ENCODE data around the gene SPDYE4.

SPDYE4 gene

GRCh38 chr17:8776248-8776647 lies 17.9 kb upstream of the SPDYE4 start:
- Histone ChIP-seq H3K36me3 (ENCODE audit: control insufficient read depth, insufficient read depth, low read length) (no peaks in the 10 kb centered on the region), H3K27me3 (ENCODE audit: control insufficient read depth, insufficient read depth, low read length) (no peaks in the 10 kb centered on the region), H3K9me3 (ENCODE audit: control insufficient read depth, insufficient read depth, low read length) (no peaks in the 10 kb centered on the region), H3K4me3 (ENCODE audit: low read depth, low read length) (no peak overlapping the region), H3K4me1 (ENCODE audit: control insufficient read depth, insufficient read depth, low read length) (no peaks in the 10 kb centered on the region), H3K9ac (ENCODE audit: low read depth, low read length) (no peak overlapping the region)

DNA sequence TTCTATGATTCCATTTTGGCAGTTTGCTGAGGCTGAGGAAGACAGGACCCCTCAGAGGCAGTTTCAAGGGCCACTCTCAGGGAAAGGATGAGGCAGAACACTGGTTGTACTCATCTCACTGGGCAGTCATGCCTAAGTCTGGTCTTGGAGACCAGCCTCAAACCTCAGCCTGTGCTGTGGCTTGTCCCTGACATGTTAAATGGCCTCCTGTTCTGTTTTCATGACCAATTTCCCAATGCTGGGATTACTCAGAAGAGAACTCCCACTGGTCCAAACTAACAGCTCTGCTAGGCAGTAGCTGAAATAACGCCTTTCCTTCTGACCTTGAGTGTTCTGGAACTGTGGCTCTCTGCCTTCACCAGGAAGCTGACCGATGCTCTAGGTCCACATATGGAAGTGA lies 8.4 kb upstream of the SPDYE4 start:
- H3K4me3 ChIP-seq (ENCODE audit: low read depth, low read length): no peak overlapping the region
- H3K9ac ChIP-seq (ENCODE audit: low read depth, low read length): no peak overlapping the region
- H3K4me1 ChIP-seq (ENCODE audit: control insufficient read depth, insufficient read depth, low read length): no peaks in the 10 kb centered on the region
- no peaks in the 10 kb centered on the region for H3K27me3 ChIP-seq (ENCODE audit: control insufficient read depth, insufficient read depth, low read length)
- no peaks in the 10 kb centered on the region for H3K36me3 ChIP-seq (ENCODE audit: control insufficient read depth, insufficient read depth, low read length)
- no peaks in the 10 kb centered on the region for H3K9me3 ChIP-seq (ENCODE audit: control insufficient read depth, insufficient read depth, low read length)

- Histone ChIP-seq H3K4me1 (ENCODE audit: control insufficient read depth, insufficient read depth, low read length) (no peaks in the 10 kb centered on the region), H3K9ac (ENCODE audit: low read depth, low read length) (no peak overlapping the region), H3K36me3 (ENCODE audit: control insufficient read depth, insufficient read depth, low read length) (no peaks in the 10 kb centered on the region), H3K27me3 (ENCODE audit: control insufficient read depth, insufficient read depth, low read length) (no peaks in the 10 kb centered on the region), H3K9me3 (ENCODE audit: control insufficient read depth, insufficient read depth, low read length) (no peaks in the 10 kb centered on the region), H3K4me3 (ENCODE audit: low read depth, low read length) (no peak overlapping the region)
These were observed 3.7 kb upstream of the SPDYE4 start for GRCh38 chr17:8762012-8762411.

DNA sequence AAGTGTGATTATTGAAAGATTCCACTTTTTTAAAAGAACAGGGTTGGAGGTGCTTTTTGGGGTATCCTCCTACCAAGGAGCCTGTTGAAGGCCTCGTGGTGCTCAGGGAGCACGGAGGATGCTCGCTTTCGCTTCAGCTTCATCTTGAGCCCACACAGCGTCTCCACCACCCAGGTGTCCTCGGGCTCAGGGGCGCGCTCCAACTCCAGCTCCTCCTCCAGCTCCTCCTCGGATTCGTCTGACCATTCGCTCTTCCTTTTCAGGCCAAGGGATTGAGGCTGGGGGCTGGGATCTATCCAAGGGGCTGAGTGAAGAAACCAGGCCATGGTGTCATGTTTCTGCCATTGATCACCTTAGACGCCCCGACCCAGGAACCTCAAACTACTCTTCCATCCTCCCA lies 1.2 kb downstream of the SPDYE4 start:
- Histone ChIP-seq H3K9me3 (ENCODE audit: control insufficient read depth, insufficient read depth, low read length) (no peaks in the 10 kb centered on the region), H3K27me3 (ENCODE audit: control insufficient read depth, insufficient read depth, low read length) (no peaks in the 10 kb centered on the region)

DNA sequence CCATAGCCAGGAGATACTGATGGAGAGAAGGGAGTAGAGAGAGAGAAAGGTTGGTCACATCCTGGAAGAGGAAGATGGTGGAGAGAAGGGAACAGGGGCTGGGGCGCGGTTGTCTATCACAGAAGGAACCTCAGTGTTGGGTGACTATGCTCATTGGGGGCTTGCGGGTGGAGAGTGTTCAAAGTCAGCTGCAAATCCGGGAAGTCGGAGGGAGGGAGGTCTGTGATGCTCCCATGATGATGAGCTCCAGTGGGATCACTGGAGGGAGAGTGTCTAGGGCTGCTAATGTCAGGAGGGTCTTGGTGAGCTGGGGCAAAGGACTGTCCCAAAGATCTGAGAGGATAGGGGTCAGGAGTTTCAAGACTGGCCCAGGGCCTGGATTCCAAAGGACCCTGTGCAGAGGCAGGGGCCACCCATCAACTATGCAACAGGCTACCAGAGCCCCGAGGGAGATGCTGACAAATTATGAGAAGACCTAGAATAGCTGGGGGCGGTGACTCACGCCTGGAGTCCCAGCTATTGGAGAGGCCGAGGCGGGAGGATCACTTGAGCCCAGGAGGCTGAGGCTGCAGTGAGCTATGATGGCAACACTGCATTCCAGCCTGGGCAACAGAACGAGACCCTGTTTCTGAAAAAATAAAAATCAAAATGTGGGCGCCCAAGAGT lies 2.6 kb downstream of the SPDYE4 start:
- no peaks in the 10 kb centered on the region for H3K4me1 ChIP-seq (ENCODE audit: control insufficient read depth, insufficient read depth, low read length)
- no peaks in the 10 kb centered on the region for H3K27me3 ChIP-seq (ENCODE audit: control insufficient read depth, insufficient read depth, low read length)
- no peaks in the 10 kb centered on the region for H3K9me3 ChIP-seq (ENCODE audit: control insufficient read depth, insufficient read depth, low read length)

More for the DNA sequence above, 1.2 kb downstream of the SPDYE4 start:
- H3K4me1 ChIP-seq (ENCODE audit: control insufficient read depth, insufficient read depth, low read length): no peaks in the 10 kb centered on the region
- H3K36me3 ChIP-seq (ENCODE audit: control insufficient read depth, insufficient read depth, low read length): no peaks in the 10 kb centered on the region
- no peak overlapping the region for H3K4me3 ChIP-seq (ENCODE audit: low read depth, low read length)
- H3K9ac ChIP-seq (ENCODE audit: low read depth, low read length): no peak overlapping the region

DNA sequence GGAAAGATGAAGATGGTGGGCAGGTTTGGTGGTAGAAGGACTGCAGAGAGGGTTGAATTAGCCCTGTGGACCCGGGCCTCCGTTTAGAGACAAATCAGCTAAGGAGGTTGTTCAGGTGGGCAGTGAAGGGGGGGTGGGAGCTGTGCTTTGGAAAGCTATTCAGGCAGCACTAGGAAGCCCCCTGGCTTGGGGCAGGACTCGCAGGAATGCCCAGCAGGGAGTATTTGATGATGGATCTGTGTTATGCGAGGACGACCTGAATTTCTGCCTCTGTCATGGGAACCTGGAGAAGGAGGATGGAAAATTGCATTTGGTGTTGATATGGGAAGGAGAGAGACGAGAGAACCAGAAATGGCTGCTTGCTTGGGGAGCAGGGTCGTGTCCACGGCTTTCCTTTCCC lies 3.5 kb downstream of the SPDYE4 start:
- no peaks in the 10 kb centered on the region for H3K36me3 ChIP-seq (ENCODE audit: control insufficient read depth, insufficient read depth, low read length)
- H3K4me3 ChIP-seq (ENCODE audit: low read depth, low read length): no peak overlapping the region
- H3K9me3 ChIP-seq (ENCODE audit: control insufficient read depth, insufficient read depth, low read length): no peaks in the 10 kb centered on the region
- H3K4me1 ChIP-seq (ENCODE audit: control insufficient read depth, insufficient read depth, low read length): no peaks in the 10 kb centered on the region
- no peak overlapping the region for H3K9ac ChIP-seq (ENCODE audit: low read depth, low read length)
- H3K27me3 ChIP-seq (ENCODE audit: control insufficient read depth, insufficient read depth, low read length): no peaks in the 10 kb centered on the region

More for the DNA sequence above, 2.6 kb downstream of the SPDYE4 start:
- no peak overlapping the region for H3K4me3 ChIP-seq (ENCODE audit: low read depth, low read length)
- H3K36me3 ChIP-seq (ENCODE audit: control insufficient read depth, insufficient read depth, low read length): no peaks in the 10 kb centered on the region
- H3K9ac ChIP-seq (ENCODE audit: low read depth, low read length): no peak overlapping the region

DNA sequence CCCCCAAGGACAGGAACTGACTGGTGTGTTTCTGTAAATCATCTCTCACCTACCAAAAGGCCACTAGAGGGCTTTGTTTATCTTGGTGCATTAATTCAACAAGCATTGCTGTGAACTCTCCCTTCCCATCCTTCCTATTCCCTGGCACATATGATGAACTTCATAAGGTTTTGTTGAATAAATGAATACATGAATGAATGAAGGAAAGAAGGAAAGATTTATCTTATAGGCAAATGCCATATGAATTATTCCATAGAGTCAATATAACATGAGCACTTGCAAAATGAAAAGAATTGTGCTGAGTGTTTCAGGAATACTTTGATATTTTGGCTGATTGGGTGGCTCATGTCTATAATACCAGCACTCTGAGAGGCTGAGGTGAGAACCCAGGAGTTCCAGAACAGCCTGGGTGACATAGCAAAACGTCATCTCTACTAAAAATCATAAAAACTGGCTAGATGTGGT lies 4.3 kb downstream of the SPDYE4 start:
- Histone ChIP-seq H3K36me3 (ENCODE audit: control insufficient read depth, insufficient read depth, low read length) (no peaks in the 10 kb centered on the region), H3K4me1 (ENCODE audit: control insufficient read depth, insufficient read depth, low read length) (no peaks in the 10 kb centered on the region), H3K4me3 (ENCODE audit: low read depth, low read length) (no peak overlapping the region), H3K27me3 (ENCODE audit: control insufficient read depth, insufficient read depth, low read length) (no peaks in the 10 kb centered on the region), H3K9me3 (ENCODE audit: control insufficient read depth, insufficient read depth, low read length) (no peaks in the 10 kb centered on the region), H3K9ac (ENCODE audit: low read depth, low read length) (no peak overlapping the region)

GRCh38 chr17:8753136-8753975 lies 5.0 kb downstream of the SPDYE4 start:
- no peak overlapping the region for H3K4me3 ChIP-seq (ENCODE audit: low read depth, low read length)
- H3K4me1 ChIP-seq (ENCODE audit: control insufficient read depth, insufficient read depth, low read length): no peaks in the 10 kb centered on the region
- H3K9ac ChIP-seq (ENCODE audit: low read depth, low read length): no peak overlapping the region
- no peaks in the 10 kb centered on the region for H3K27me3 ChIP-seq (ENCODE audit: control insufficient read depth, insufficient read depth, low read length)
- no peaks in the 10 kb centered on the region for H3K9me3 ChIP-seq (ENCODE audit: control insufficient read depth, insufficient read depth, low read length)
- H3K36me3 ChIP-seq (ENCODE audit: control insufficient read depth, insufficient read depth, low read length): no peaks in the 10 kb centered on the region

DNA sequence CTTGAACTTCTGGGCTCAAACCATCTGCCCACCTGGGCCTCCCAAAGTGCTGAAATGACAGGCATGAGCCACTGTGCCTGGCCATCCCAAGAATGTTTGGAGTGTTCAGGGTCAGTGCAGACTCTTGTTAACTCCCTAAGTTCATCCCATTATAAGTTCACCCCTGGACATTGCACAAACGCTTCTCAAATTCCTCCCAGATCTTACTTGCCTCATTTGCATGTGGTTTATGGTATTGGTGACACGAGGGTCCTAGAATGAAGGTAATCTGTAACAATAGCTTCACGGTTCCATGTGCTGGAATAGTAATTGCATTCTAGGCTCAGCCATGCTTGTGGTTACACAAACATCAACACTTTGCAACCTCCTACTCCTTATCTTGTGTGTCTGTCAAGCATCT lies 8.7 kb downstream of the SPDYE4 start:
- no peaks in the 10 kb centered on the region for H3K9me3 ChIP-seq (ENCODE audit: control insufficient read depth, insufficient read depth, low read length)

GRCh38 chr17:8747742-8748141 lies 10.6 kb downstream of the SPDYE4 start:
- Histone ChIP-seq H3K4me1 (ENCODE audit: control insufficient read depth, insufficient read depth, low read length) (no peaks in the 10 kb centered on the region), H3K9me3 (ENCODE audit: control insufficient read depth, insufficient read depth, low read length) (no peaks in the 10 kb centered on the region), H3K9ac (ENCODE audit: low read depth, low read length) (no peak overlapping the region), H3K36me3 (ENCODE audit: control insufficient read depth, insufficient read depth, low read length) (no peaks in the 10 kb centered on the region), H3K4me3 (ENCODE audit: low read depth, low read length) (no peak overlapping the region), H3K27me3 (ENCODE audit: control insufficient read depth, insufficient read depth, low read length) (peaks cover 5% of the 10 kb centered on the region)

More for the DNA sequence above, 8.7 kb downstream of the SPDYE4 start:
- Histone ChIP-seq H3K9ac (ENCODE audit: low read depth, low read length) (no peak overlapping the region), H3K4me1 (ENCODE audit: control insufficient read depth, insufficient read depth, low read length) (no peaks in the 10 kb centered on the region), H3K4me3 (ENCODE audit: low read depth, low read length) (no peak overlapping the region), H3K27me3 (ENCODE audit: control insufficient read depth, insufficient read depth, low read length) (peaks cover 5% of the 10 kb centered on the region), H3K36me3 (ENCODE audit: control insufficient read depth, insufficient read depth, low read length) (no peaks in the 10 kb centered on the region)

DNA sequence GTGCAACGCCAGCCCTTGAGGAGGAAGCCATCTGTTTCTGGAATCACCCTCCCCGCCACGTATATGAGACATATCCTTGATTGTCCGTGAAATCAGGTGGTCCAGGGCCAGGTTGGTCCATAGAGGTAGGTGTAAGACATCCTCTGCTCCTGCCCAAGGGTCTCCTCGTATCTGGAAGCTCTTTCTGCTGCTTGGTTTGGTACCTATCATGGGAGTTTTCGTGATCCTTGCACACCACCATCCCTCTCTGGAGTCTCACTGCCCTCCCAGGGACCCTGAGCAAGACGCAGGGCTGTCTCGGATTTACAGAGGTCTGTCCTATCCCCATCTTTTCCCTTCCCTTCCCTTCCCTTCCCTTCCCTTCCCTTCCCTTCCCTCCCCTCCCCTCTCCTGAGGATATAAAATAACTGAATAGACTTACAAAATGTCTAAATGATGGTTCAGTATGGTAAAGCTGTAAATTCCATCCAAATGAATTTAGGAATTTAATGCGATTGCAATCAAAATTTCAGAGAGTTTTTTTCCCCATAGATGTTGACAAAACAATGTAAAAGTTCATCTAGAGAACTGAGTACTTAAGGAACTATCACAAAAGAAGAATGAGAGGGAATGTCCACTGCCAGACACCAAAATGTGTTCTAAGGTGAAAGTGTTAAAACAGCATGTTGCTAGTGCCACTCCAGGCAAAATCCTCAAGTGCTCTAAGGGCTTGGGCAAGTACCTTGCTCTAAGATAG lies 11.7 kb downstream of the SPDYE4 start:
- Histone ChIP-seq H3K9ac (ENCODE audit: low read depth, low read length) (no peak overlapping the region), H3K4me1 (ENCODE audit: control insufficient read depth, insufficient read depth, low read length) (no peaks in the 10 kb centered on the region), H3K36me3 (ENCODE audit: control insufficient read depth, insufficient read depth, low read length) (no peaks in the 10 kb centered on the region), H3K4me3 (ENCODE audit: low read depth, low read length) (peak overlapping the region; percentile 74), H3K9me3 (ENCODE audit: control insufficient read depth, insufficient read depth, low read length) (no peaks in the 10 kb centered on the region), H3K27me3 (ENCODE audit: control insufficient read depth, insufficient read depth, low read length) (peaks cover 5% of the 10 kb centered on the region)
